HUES6 (cell line): ENCODE data around the gene TRIM14.
A peak's percentile ranks its signal among the peaks of the same experiment; 100 is the strongest.

Source experiments
- H3K27ac ChIP-seq: 2 replicates; pipeline ENCODE4 v1.7.0; 2013; ENCODE audit warnings: low read depth, mild to moderate bottlenecking, low read length, inconsistent platforms
- H3K27me3 ChIP-seq: 2 replicates; pipeline ENCODE4 v1.6.1; 2013; ENCODE audit warnings: low read length; ENCODE audit not compliant: control insufficient read depth, insufficient read depth
- H3K36me3 ChIP-seq: 2 replicates; pipeline ENCODE4 v1.6.1; 2013; ENCODE audit warnings: low read length; ENCODE audit not compliant: control insufficient read depth, insufficient read depth
- H3K4me1 ChIP-seq: 2 replicates; pipeline ENCODE4 v1.6.1; 2013; ENCODE audit warnings: low read length; ENCODE audit not compliant: control insufficient read depth, insufficient read depth
- H3K4me3 ChIP-seq: 2 replicates; pipeline ENCODE4 v1.5.1; 2013; ENCODE audit warnings: low read depth, low read length
- H3K9ac ChIP-seq: one replicate; pipeline ENCODE4 v1.6.1; 2013; ENCODE audit warnings: mild to moderate bottlenecking, low read length
- H3K9me3 ChIP-seq: 2 replicates; pipeline ENCODE4 v1.6.1; 2013; ENCODE audit warnings: low read depth, low read length; ENCODE audit not compliant: control insufficient read depth, insufficient read depth

Gene TRIM14

GRCh38 chr9:98118640-98119601 is at the start of gene TRIM14:
TRIM14 (minus strand) TSS chr9:98119222; CDS start chr9:98119188, 34 bp downstream.
- H3K9ac ChIP-seq = peak within 1 kb of the TSS; percentile 33
- H3K27me3 ChIP-seq = no peaks in the 10 kb centered on the region
- peaks cover 8% of the 10 kb centered on the region for H3K4me1 ChIP-seq
- H3K36me3 ChIP-seq = peaks cover 2% of the 10 kb centered on the region; the same call in 1 of the 2 replicates
- H3K4me3 ChIP-seq = peak within 1 kb of the TSS; percentile 66
- H3K9me3 ChIP-seq = no peaks in the 10 kb centered on the region
- no peak within 1 kb of the TSS for H3K27ac ChIP-seq

DNA sequence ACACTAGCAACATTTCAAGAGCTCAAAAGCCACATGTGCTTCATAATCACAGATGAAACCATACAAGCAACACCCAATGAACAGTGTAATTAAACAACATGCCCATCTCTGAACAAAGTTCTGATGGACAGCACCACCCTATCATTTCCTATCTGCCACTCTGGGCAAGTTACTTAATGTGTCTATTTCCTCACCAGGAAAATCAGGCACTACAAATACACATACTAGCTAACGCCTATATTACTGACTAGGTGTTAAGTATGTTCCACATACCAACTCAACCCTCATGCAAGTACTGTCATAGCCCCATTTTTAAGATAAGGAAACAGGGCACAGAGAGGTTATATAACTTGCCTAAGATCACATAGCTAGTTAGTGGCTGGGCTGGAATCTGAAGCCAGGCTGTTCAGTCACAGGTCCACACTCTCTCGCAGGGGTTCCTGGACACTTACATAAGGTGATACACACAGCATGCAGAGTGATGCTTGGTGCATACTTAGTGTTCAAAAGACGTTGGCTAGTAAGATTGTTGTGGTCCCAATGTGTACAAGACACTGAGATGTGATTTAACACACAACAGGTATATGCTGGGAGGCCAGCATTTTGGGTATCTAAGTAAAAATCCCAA is 49.2 kb upstream of the TRIM14 start:
- Histone ChIP-seq H3K9me3 (no peaks in the 10 kb centered on the region), H3K27me3 (no peaks in the 10 kb centered on the region), H3K27ac (no peak overlapping the region), H3K36me3 (no peaks in the 10 kb centered on the region), H3K4me1 (peaks cover 41% of the 10 kb centered on the region), H3K9ac (no peak overlapping the region), H3K4me3 (no peak overlapping the region)

DNA sequence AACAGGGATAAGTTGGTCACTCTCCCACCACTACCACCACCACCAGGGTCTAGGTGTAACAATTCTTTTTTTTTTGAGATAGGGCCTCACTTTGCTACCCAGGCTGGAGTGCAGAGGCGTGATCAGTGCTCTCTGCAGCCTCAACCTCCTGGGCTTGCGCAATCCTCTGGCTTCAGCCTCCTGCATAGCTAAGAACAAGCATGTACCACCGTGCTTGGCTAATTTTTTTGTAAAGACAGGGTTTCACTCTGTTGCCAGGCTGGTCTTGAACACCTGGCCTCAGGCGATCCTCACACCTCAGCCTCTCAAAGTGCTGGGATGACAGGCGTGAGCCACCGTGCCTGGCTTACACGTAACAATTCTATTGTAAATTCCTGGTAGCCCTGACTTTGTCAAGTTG is 45.9 kb upstream of the TRIM14 start:
- Histone ChIP-seq H3K27me3 (no peaks in the 10 kb centered on the region), H3K9ac (no peak overlapping the region), H3K27ac (no peak overlapping the region), H3K36me3 (peaks cover 5% of the 10 kb centered on the region; the same call in 1 of the 2 replicates), H3K4me3 (no peak overlapping the region), H3K4me1 (peaks cover 20% of the 10 kb centered on the region), H3K9me3 (no peaks in the 10 kb centered on the region)

DNA sequence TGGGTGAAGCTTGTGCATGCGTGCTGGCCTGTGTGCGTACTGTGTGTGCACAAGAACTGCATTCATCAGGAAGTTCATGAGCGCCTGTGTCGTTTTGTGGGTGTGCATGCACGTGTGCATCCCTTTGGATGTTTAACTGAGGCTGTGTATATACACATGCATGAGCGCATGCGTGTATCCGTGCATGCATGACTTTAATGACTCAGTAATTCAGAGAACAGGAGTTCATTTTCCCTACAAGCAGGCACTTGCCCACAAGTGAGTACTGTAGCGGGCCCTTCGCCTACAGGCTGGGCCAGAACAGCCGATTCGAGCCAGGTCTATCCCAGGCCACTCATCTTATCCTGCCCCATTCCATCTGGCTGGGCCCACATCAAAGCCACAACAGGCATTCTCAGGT is 43.6 kb upstream of the TRIM14 start:
- H3K27me3 ChIP-seq = no peaks in the 10 kb centered on the region

GRCh38 chr9:98161851-98162250 is 42.8 kb upstream of the TRIM14 start:
- H3K9ac ChIP-seq = no peak overlapping the region
- H3K36me3 ChIP-seq = peaks cover 15% of the 10 kb centered on the region
- no peak overlapping the region for H3K4me3 ChIP-seq
- no peaks in the 10 kb centered on the region for H3K27me3 ChIP-seq
- H3K9me3 ChIP-seq = no peaks in the 10 kb centered on the region
- H3K4me1 ChIP-seq = peaks cover 3% of the 10 kb centered on the region; the same call in 1 of the 2 replicates
- H3K27ac ChIP-seq = no peak overlapping the region

More for the DNA sequence above, 43.6 kb upstream of the TRIM14 start:
- no peak overlapping the region for H3K27ac ChIP-seq
- H3K36me3 ChIP-seq = peaks cover 8% of the 10 kb centered on the region; the same call in 1 of the 2 replicates
- no peak overlapping the region for H3K9ac ChIP-seq
- H3K4me3 ChIP-seq = no peak overlapping the region
- H3K9me3 ChIP-seq = no peaks in the 10 kb centered on the region
- H3K4me1 ChIP-seq = peaks cover 3% of the 10 kb centered on the region; the same call in 1 of the 2 replicates

GRCh38 chr9:98159790-98160189 is 40.8 kb upstream of the TRIM14 start:
- Histone ChIP-seq H3K27me3 (no peaks in the 10 kb centered on the region), H3K9ac (no peak overlapping the region), H3K27ac (no peak overlapping the region), H3K4me3 (no peak overlapping the region), H3K4me1 (peaks cover 3% of the 10 kb centered on the region; the same call in 1 of the 2 replicates), H3K36me3 (peaks cover 33% of the 10 kb centered on the region), H3K9me3 (no peaks in the 10 kb centered on the region)

- Histone ChIP-seq H3K36me3 (peaks cover 35% of the 10 kb centered on the region), H3K27ac (no peak overlapping the region), H3K27me3 (no peaks in the 10 kb centered on the region), H3K4me1 (peaks cover 3% of the 10 kb centered on the region; the same call in 1 of the 2 replicates), H3K4me3 (no peak overlapping the region), H3K9me3 (no peaks in the 10 kb centered on the region), H3K9ac (no peak overlapping the region)
Observed at GRCh38 chr9:98159301-98159700, 40.3 kb upstream of the TRIM14 start.

DNA sequence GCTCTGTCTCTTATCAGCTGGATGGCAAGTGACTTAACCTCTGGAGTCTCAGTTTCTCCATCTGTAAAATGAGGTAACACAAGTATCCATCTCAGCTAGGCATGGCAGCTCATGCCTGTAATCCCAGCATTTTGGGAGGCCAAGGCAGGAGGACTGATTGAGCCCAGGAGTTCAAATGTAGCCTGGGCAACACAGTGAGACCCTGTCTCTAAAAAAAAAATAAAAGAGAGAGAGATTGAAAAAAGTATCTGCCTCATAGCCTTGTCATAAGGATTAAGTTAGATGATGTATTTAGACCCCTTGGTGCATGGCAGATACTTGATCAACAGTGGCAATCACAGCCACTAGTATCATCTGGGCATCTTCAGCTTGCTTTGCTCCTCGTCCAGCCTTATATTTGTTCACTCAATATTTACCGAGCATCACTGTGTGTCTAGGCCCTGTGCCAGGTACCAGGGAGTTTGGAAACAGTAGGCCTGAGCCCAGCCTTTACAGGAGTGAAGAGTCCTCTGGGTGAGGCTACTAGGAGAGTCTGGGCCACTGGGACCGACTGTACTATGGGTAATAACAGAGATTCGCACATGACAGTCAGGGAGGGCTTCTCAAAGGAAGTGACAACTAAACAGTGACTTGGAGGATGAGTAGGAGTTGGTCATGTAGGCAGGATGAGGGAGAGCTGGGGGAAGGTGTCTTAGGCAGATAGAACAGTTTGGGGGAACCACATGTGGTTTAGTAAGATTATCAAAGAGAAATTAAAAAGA is 39.2 kb upstream of the TRIM14 start:
- Histone ChIP-seq H3K9me3 (no peaks in the 10 kb centered on the region), H3K4me1 (peaks cover 3% of the 10 kb centered on the region; the same call in 1 of the 2 replicates), H3K4me3 (no peak overlapping the region), H3K27ac (no peak overlapping the region), H3K36me3 (peaks cover 37% of the 10 kb centered on the region), H3K9ac (no peak overlapping the region), H3K27me3 (no peaks in the 10 kb centered on the region)

GRCh38 chr9:98157372-98157771 is 38.4 kb upstream of the TRIM14 start:
- no peak overlapping the region for H3K4me3 ChIP-seq
- H3K27ac ChIP-seq = no peak overlapping the region
- no peak overlapping the region for H3K9ac ChIP-seq
- peaks cover 1% of the 10 kb centered on the region; the same call in 1 of the 2 replicates for H3K4me1 ChIP-seq
- no peaks in the 10 kb centered on the region for H3K9me3 ChIP-seq
- peaks cover 37% of the 10 kb centered on the region for H3K36me3 ChIP-seq
- H3K27me3 ChIP-seq = no peaks in the 10 kb centered on the region

DNA sequence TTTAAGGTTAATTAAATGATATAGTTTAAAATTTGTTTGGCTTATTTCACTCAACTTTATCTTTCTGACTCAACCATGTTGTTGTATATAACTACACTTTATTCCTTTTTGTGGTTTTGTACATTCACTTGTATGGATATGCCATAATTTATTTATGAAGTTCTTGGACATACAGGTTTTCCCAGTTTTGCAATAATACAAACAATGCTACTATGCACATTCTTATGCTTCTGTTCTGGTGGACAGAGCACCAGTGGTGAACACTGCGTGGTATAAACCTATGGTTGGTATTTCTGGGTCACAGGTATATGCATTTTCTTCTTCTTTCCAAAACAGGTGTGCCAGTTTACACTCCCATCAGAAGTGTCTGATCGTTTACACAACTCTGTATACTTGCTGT is 35.7 kb upstream of the TRIM14 start:
- Histone ChIP-seq H3K9me3 (no peaks in the 10 kb centered on the region), H3K36me3 (peaks cover 43% of the 10 kb centered on the region), H3K27me3 (no peaks in the 10 kb centered on the region), H3K27ac (no peak overlapping the region), H3K4me3 (no peak overlapping the region), H3K9ac (no peak overlapping the region), H3K4me1 (no peaks in the 10 kb centered on the region)
